HG03103 (cell line): ENCODE measurements around the gene KCMF1.
A peak's percentile ranks its signal among the peaks of the same experiment; 100 is the strongest.

Experiments
- ATAC-seq: cut with Tn5 transposase; IDR thresholded peaks from one replicate; pipeline ENCODE4 v1.9.1; 2021; ENCODE audit warnings: low read depth; ENCODE audit not compliant: unreplicated experiment

The KCMF1 gene

GRCh38 chr2:84954329-84954728 is 16.6 kb upstream of the KCMF1 start:
- ATAC-seq, result no peak

- ATAC-seq, result no peak
Observed at GRCh38 chr2:84956334-84957297, 14.3 kb upstream of the KCMF1 start.

- no peak for ATAC-seq
Observed at GRCh38 chr2:84957771-84958134, 13.2 kb upstream of the KCMF1 start.

GRCh38 chr2:84958135-84959059 is 12.6 kb upstream of the KCMF1 start:
- ATAC-seq, result no peak

GRCh38 chr2:84959095-84959565 is 11.8 kb upstream of the KCMF1 start:
- ATAC-seq, result no peak

- no peak for ATAC-seq
Observed at GRCh38 chr2:84959566-84960506, 11.1 kb upstream of the KCMF1 start.

GRCh38 chr2:84962917-84963316 is 8.0 kb upstream of the KCMF1 start:
- no peak for ATAC-seq

GRCh38 chr2:84963323-84963691 is 7.7 kb upstream of the KCMF1 start:
- no peak for ATAC-seq

- ATAC-seq, result no peak
Observed at GRCh38 chr2:84963692-84964405, 7.1 kb upstream of the KCMF1 start.

GRCh38 chr2:84964406-84965191 is 6.4 kb upstream of the KCMF1 start:
- ATAC-seq, result no peak

- no peak for ATAC-seq
Observed at GRCh38 chr2:84965192-84965516, 5.8 kb upstream of the KCMF1 start.

- ATAC-seq, result no peak
Observed at GRCh38 chr2:84965827-84966226, 5.1 kb upstream of the KCMF1 start.

GRCh38 chr2:84966731-84967130 is 4.2 kb upstream of the KCMF1 start:
- no peak for ATAC-seq

- ATAC-seq, result no peak
Observed at GRCh38 chr2:84969511-84970209, 1.3 kb upstream of the KCMF1 start.

GRCh38 chr2:84970210-84970867 is 622 bp upstream of the KCMF1 start:
- ATAC-seq, result peak; percentile 24

GRCh38 chr2:84971510-84972206 is 697 bp downstream of the KCMF1 start:
- peak; percentile 23 for ATAC-seq

- ATAC-seq, result no peak
Observed at GRCh38 chr2:84972207-84972783, 1.3 kb downstream of the KCMF1 start.
